ENCODE data around the gene PHKG2.

Gene PHKG2

GRCh38 chr16:30755955-30756780 is 7.9 kb downstream of the PHKG2 start:
- Mint-ChIP-seq H3K9me3 (no peaks in the 10 kb centered on the region), H3K4me1 (ENCODE audit: low read depth) (peaks cover 44% of the 10 kb centered on the region), H3K4me3 (no peak overlapping the region), H3K27ac (no peak overlapping the region), H3K36me3 (ENCODE audit: low read depth) (peaks cover 90% of the 10 kb centered on the region), H3K27me3 (no peaks in the 10 kb centered on the region)
- intact Hi-C loops (cut with micrococcal nuclease) = no loop called here

- Mint-ChIP-seq H3K9me3 (no peaks in the 10 kb centered on the region), H3K4me1 (ENCODE audit: low read depth) (peaks cover 45% of the 10 kb centered on the region), H3K36me3 (ENCODE audit: low read depth) (peaks cover 86% of the 10 kb centered on the region), H3K27me3 (no peaks in the 10 kb centered on the region), H3K4me3 (no peak overlapping the region), H3K27ac (no peak overlapping the region)
- intact Hi-C loops (cut with micrococcal nuclease) = no loop called here
These were observed 8.5 kb downstream of the PHKG2 start for GRCh38 chr16:30756781-30757100.

GRCh38 chr16:30757316-30757715 is 9.1 kb downstream of the PHKG2 start:
- intact Hi-C loops (cut with micrococcal nuclease) = no loop called here
- H3K4me1 Mint-ChIP-seq (ENCODE audit: low read depth) = peaks cover 45% of the 10 kb centered on the region
- no peak overlapping the region for H3K4me3 Mint-ChIP-seq
- H3K9me3 Mint-ChIP-seq = no peaks in the 10 kb centered on the region
- no peaks in the 10 kb centered on the region for H3K27me3 Mint-ChIP-seq
- peak overlapping the region; percentile 40 for H3K27ac Mint-ChIP-seq
- H3K36me3 Mint-ChIP-seq (ENCODE audit: low read depth) = peaks cover 86% of the 10 kb centered on the region

DNA sequence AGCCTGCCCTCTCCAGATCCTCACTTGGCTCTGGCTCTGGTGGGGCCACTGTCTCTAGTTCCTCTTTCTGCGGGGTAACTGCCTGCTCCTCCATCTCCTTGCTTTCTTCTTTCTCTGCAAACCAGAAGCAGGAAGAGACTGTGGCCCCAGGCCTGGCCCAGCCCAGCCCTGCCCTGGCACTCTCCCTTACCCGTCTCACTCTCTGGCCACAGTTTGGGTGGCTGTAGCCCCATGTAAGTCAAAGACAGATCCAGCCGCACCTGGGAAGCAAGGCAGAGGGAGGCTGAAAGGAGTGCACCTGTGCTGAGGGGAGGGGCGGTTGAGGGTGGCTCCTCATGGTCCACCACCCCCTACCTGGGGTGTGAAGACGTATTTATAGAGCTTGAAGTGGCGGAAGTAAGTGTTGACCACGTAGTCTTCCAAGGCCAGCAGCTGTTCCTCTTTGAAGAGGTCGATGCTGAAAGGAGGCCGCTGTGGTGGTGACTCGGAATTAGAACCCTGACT is 10.8 kb downstream of the PHKG2 start:
- Mint-ChIP-seq H3K36me3 (ENCODE audit: low read depth) (peaks cover 89% of the 10 kb centered on the region), H3K4me3 (peak overlapping the region; percentile 47), H3K27ac (peak overlapping the region; percentile 95), H3K27me3 (no peaks in the 10 kb centered on the region), H3K4me1 (ENCODE audit: low read depth) (peaks cover 60% of the 10 kb centered on the region), H3K9me3 (no peaks in the 10 kb centered on the region)
- intact Hi-C loops (cut with micrococcal nuclease) = no loop called here

- Mint-ChIP-seq H3K27me3 (no peaks in the 10 kb centered on the region), H3K4me1 (ENCODE audit: low read depth) (peaks cover 61% of the 10 kb centered on the region), H3K27ac (peak overlapping the region; percentile 95), H3K36me3 (ENCODE audit: low read depth) (peaks cover 89% of the 10 kb centered on the region), H3K9me3 (no peaks in the 10 kb centered on the region), H3K4me3 (no peak overlapping the region)
- intact Hi-C loops (cut with micrococcal nuclease) = loop anchor here (5.0 kb wide), 1 partner anchor 103 kb away; the partner anchor contains the start of gene FBRS
These were observed 11.9 kb downstream of the PHKG2 start for GRCh38 chr16:30760001-30760559.

DNA sequence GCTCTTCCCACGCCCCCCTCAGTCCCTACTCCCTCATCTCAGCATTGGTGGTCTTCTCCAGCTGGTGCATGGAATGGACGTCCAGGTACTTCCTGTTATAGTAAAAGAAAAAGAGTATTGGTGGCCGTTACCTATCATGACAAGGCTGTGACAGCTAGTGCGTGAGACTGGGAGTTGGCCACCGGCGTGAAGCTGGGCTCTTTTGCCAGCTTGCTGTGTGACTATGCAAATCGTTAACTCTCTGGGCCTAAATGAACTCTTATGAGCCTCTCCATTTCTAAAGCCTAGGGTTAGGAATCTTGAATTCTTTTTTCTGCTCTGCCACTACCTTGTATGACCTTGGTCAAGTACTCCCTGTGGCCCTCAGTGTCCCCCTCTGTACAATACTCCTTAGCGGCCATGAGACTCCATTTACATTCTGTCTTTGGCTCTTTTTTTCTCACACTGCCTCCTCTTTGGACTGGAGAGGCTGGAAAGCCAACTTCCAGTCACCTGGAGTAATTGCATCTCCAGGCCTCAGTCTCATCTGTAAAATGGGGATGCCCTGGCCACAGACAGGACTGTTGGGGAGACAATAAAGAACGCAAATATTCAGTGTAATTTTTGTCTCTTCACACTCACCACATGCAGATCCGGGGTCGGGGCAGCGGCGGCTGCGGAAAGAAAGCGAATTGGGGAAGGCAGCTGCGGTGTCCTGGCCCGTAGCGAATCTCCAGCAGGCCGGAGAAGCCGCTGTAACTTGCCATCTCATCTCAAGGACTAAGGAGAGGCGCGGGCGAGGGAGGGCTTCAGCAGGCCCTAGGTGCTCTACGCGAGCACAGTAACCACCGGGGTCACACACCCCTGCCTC is 12.6 kb downstream of the PHKG2 start:
- intact Hi-C loops (cut with micrococcal nuclease) = loop anchor here (1.0 to 5.0 kb wide), 2 partner anchors 13 to 104 kb away; partner anchors contain the start of genes FBRS and PHKG2
- peaks cover 61% of the 10 kb centered on the region for H3K4me1 Mint-ChIP-seq (ENCODE audit: low read depth)

DNA sequence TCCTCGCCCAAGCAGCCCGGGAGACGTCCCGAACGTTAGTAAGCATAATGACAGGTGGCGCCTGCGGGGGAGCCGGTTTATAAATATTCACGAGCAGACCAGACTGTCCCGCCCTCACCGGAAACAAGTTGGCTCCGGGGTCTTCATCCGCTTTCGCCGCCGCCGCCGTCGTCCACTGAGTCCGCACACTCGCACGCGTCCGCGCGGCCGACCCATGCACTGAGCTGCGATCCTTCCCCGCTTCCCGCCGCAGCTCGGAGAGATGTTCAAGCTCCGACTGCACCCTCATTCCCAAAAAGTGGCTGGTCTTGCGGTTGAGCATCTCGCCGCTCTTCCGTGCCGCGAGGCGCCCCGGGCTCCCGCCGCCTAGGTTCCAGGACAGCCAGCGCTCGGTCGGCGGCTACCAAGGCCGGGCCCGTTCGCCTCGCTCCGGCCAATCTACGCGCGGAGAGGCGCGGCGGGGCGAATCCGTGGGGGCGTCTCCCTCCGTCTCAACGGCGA is 13.3 kb downstream of the PHKG2 start:
- peaks cover 61% of the 10 kb centered on the region for H3K4me1 Mint-ChIP-seq (ENCODE audit: low read depth)
- H3K36me3 Mint-ChIP-seq (ENCODE audit: low read depth) = peaks cover 89% of the 10 kb centered on the region
- intact Hi-C loops (cut with micrococcal nuclease) = loop anchor here (1.0 to 5.0 kb wide), 2 partner anchors 13 to 104 kb away; partner anchors contain the start of genes FBRS and PHKG2
- no peaks in the 10 kb centered on the region for H3K27me3 Mint-ChIP-seq
- H3K27ac Mint-ChIP-seq = peak overlapping the region; percentile 95
- H3K4me3 Mint-ChIP-seq = peak overlapping the region; percentile 90
- H3K9me3 Mint-ChIP-seq = no peaks in the 10 kb centered on the region

More for the DNA sequence above, 12.6 kb downstream of the PHKG2 start:
- Mint-ChIP-seq H3K36me3 (ENCODE audit: low read depth) (peaks cover 89% of the 10 kb centered on the region), H3K27ac (peak overlapping the region; percentile 95), H3K27me3 (no peaks in the 10 kb centered on the region), H3K9me3 (no peaks in the 10 kb centered on the region), H3K4me3 (peak overlapping the region; percentile 90)

DNA sequence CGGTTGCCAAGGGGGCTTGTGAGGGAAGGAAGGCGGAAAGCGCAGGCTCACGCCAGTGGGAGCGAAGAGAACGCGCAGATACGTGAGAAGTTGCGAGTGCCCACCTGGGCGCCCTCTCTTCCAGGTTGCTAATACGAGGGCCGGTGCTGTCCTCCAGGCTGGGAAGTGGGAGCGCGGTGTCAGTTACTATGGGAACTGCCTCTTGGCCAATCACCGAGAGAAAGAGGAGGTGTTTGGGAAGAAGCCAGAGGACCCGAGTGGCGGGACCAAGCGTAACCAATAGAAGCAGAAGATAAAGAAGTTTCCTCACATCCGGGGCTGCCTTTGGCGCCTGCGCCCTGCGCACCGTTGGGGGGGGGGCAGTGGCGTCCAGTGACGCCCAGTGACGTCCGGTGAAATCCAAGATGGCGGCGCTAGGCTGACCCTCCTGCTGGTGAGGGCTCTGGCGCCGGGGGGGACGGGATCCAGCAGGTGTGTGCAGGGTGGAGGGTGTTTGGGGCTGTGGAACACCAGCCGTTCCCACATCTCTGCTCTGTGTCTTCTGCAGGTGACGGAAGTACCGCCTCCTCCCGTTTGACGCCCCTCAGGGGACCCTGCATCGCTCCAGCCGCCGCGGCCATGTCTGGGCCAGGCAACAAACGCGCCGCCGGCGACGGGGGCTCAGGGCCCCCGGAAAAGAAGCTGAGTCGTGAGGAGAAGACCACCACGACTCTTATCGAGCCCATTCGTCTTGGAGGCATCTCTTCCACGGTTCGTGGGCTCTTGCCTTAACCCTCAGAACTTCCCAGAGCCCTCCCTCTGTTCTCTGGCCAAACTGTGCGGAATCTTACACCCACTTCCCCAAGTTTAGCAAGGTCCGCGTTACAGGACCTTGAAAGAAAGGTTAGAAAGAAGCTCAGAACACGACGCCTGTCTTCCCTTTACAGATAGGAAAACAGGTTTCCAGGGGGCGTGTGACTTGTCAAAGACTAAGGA is 14.0 kb downstream of the PHKG2 start, which contains the start of the genes CFAP119 and RNF40:
Gene CFAP119, minus strand, starts transcription at position 135 of the 975 bp plus-strand sequence. CDS start 314 bp downstream, outside the sequence.
Gene RNF40, plus strand, starts transcription at position 395 of the 975 bp plus-strand sequence. Its CDS starts 224 bp downstream, at position 619.
- intact Hi-C loops (cut with micrococcal nuclease) = loop anchor here (1.0 to 5.0 kb wide), 4 partner anchors 14 to 161 kb away; partner anchors contain the start of genes FBRS, FBXL19, PHKG2 and SRCAP
- Mint-ChIP-seq H3K4me3 (peak within 1 kb of the TSS; percentile 90), H3K27ac (peak within 1 kb of the TSS; percentile 95), H3K9me3 (no peaks in the 10 kb centered on the region), H3K4me1 (ENCODE audit: low read depth) (peaks cover 59% of the 10 kb centered on the region), H3K36me3 (ENCODE audit: low read depth) (peaks cover 89% of the 10 kb centered on the region), H3K27me3 (no peaks in the 10 kb centered on the region)

DNA sequence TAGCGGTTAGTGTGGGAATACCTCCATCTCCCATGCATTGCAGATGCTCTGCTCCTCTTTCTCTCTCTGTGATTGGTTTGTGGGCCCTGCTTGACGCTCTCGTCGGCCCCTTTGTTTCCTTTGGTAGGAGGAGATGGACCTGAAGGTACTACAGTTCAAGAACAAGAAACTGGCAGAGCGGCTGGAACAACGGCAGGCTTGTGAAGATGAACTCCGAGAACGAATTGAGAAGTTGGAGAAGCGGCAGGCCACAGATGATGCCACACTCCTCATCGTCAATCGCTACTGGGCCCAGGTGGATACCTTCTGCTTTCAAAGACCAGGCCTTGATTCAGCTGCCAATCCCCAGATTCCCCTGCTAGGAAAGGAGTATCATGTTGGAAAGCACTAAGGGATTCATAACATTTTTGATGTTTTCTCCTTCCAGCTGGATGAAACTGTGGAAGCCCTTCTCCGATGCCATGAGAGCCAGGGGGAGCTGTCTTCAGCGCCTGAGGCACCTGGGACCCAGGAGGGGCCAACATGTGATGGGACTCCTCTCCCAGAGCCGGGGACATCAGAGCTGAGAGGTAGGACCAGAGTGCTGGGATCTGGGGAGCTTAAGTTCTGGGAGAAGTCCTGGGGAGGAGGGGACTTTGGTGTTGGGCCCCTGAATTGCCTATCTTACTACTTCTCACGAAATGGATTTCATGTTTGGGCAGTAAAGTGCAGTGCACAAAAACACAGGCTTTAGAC is 14.9 kb downstream of the PHKG2 start:
- Mint-ChIP-seq H3K27ac (peak overlapping the region; percentile 95), H3K4me1 (ENCODE audit: low read depth) (peaks cover 52% of the 10 kb centered on the region), H3K27me3 (no peaks in the 10 kb centered on the region), H3K4me3 (peak overlapping the region; percentile 90), H3K36me3 (ENCODE audit: low read depth) (peaks cover 91% of the 10 kb centered on the region), H3K9me3 (no peaks in the 10 kb centered on the region)
- intact Hi-C loops (cut with micrococcal nuclease) = loop anchor here (1.0 to 5.0 kb wide), 3 partner anchors 64 to 160 kb away; partner anchors contain the start of genes FBRS, FBXL19 and SRCAP

- H3K4me3 Mint-ChIP-seq = no peak overlapping the region
- no peaks in the 10 kb centered on the region for H3K27me3 Mint-ChIP-seq
- H3K36me3 Mint-ChIP-seq (ENCODE audit: low read depth) = peaks cover 91% of the 10 kb centered on the region
- intact Hi-C loops (cut with micrococcal nuclease) = loop anchor here (5.0 kb wide), 1 partner anchor 107 kb away; the partner anchor contains the start of gene FBRS
- H3K4me1 Mint-ChIP-seq (ENCODE audit: low read depth) = peaks cover 43% of the 10 kb centered on the region
- H3K9me3 Mint-ChIP-seq = no peaks in the 10 kb centered on the region
- no peak overlapping the region for H3K27ac Mint-ChIP-seq
These were observed 15.9 kb downstream of the PHKG2 start for GRCh38 chr16:30764086-30764485.

GRCh38 chr16:30764816-30765465 is 16.7 kb downstream of the PHKG2 start:
- no peak overlapping the region for H3K27ac Mint-ChIP-seq
- intact Hi-C loops (cut with micrococcal nuclease) = loop anchor here (5.0 kb wide), 1 partner anchor 108 kb away; the partner anchor contains the start of gene FBRS
- no peaks in the 10 kb centered on the region for H3K27me3 Mint-ChIP-seq
- H3K36me3 Mint-ChIP-seq (ENCODE audit: low read depth) = peaks cover 94% of the 10 kb centered on the region
- H3K4me1 Mint-ChIP-seq (ENCODE audit: low read depth) = peaks cover 34% of the 10 kb centered on the region
- H3K4me3 Mint-ChIP-seq = no peak overlapping the region
- H3K9me3 Mint-ChIP-seq = no peaks in the 10 kb centered on the region

Data from dendritic cell treated with granulocyte-macrophage colony-stimulating factor and Interleukin-4, amounts not matched to agents 40 ng/mL and 50 ng/mL, for 4 days (primary cell).